ENCODE data around the gene UGCG. TPM values are rescaled to one million over a fixed set of nuclear protein-coding genes. Genes with fewer than 3 reads are reported as not detected.
A peak's percentile ranks its signal among the peaks of the same experiment; 100 is the strongest.

Gene UGCG
- total and polyA plus RNA-seq, 9 of the 15 experiments (the other 6 are each of a cell fraction or from before 2014, with no cell fraction given) = 20.0 to 40.3 (median 29.2) TPM

GRCh38 chr9:111966861-111967291 lies 70.3 kb downstream of the UGCG start (continued):
- no peak for TF ChIP-seq NR2F6 (CRISPR knock-in tag; IDR thresholded peaks at IDR 0.05)
- no peak for TF ChIP-seq MCM3 (IDR thresholded peaks at IDR 0.05)
- TF ChIP-seq ZBTB17 (CRISPR knock-in tag; IDR thresholded peaks at IDR 0.05) = no peak
- no peak for TF ChIP-seq EZH2 (IDR thresholded peaks at IDR 0.05; ENCODE audit: borderline replicate concordance, low read depth, low read length)
- TF ChIP-seq PCBP2 (IDR thresholded peaks at IDR 0.05; ENCODE audit: low read depth, low read length, poor library complexity, severe bottlenecking) = no peak
- TF ChIP-seq ZNF518B (CRISPR knock-in tag; IDR thresholded peaks at IDR 0.05) = no peak
- no peak for TF ChIP-seq ERF (CRISPR knock-in tag; IDR thresholded peaks at IDR 0.05)
- no peak for TF ChIP-seq RHOXF2B (CRISPR knock-in tag; conservative IDR thresholded peaks at IDR 0.05)
- no peak for TF ChIP-seq ZNF407 (IDR thresholded peaks at IDR 0.05; ENCODE audit: low read depth)
- no peak for TF ChIP-seq SMAD3 (CRISPR knock-in tag; conservative IDR thresholded peaks at IDR 0.05)
- no peak for TF ChIP-seq RB1 (IDR thresholded peaks at IDR 0.05; ENCODE audit: low read depth)
- TF ChIP-seq SRSF9 (IDR thresholded peaks at IDR 0.05; ENCODE audit: borderline replicate concordance, low read depth, low read length) = no peak
- no peak for TF ChIP-seq MNT (conservative IDR thresholded peaks at IDR 0.05)
- peak; percentile 97 for TF ChIP-seq CEBPB (tag; IDR thresholded peaks at IDR 0.05)
- TF ChIP-seq ZNF76 (CRISPR knock-in tag; IDR thresholded peaks at IDR 0.05; ENCODE audit: borderline replicate concordance) = no peak
- peak; percentile 62 for TF ChIP-seq TCF3 (CRISPR knock-in tag; IDR thresholded peaks at IDR 0.05)
- no peak for TF ChIP-seq PHF8 (IDR thresholded peaks at IDR 0.05; ENCODE audit: borderline replicate concordance, low read length)
